Activated CD8-positive, alpha-beta memory T cell treated with anti-CD3 and anti-CD28 coated beads, Interleukin-2, amount 50 U/mL, for 1 hour (primary cell): Measurements from ENCODE around the gene PLD4.

ENCODE experiments used
- DNase-seq: peaks from one replicate; pipeline ENCODE4 v3.0.0-alpha.2; 2020; ENCODE audit errors: extremely low read depth

PLD4 gene

DNA sequence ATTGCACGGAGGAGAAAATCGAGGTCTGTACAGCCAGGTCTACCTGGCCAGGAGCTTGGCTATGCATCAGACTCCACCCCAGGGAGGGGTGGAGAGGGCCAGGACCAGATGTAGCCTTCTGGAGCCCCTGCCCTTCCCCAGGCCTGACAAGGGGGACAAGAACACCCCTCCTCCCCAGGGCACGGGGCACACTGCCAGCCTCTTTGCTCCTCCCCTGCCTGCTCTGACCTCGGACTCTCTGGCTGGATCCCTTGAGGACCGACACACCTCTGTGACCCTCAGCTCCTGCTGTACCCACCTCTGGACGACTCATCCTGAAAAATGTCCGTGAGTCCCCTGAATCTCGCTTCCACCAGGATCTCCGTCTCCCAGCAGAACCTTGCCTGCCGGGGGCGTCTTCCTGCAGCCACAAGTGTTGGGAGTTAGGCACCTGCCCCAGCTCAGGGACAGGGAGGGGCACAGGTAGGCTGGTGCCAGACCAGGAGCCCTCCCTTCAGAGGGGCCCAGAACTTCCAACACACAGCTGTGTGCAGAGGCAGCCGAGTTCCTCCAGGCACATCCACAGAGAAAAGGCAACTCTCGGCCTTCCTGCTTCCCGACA, 31.7 kb downstream of the PLD4 start:
- DNase-seq, result no peak

GRCh38 chr14:104957146-104958113, 32.8 kb downstream of the PLD4 start:
- no peak for DNase-seq

GRCh38 chr14:104964546-104964945, 39.9 kb downstream of the PLD4 start:
- no peak for DNase-seq

- DNase-seq, result no peak
Observed at GRCh38 chr14:104965561-104966231, 41.0 kb downstream of the PLD4 start.

DNA sequence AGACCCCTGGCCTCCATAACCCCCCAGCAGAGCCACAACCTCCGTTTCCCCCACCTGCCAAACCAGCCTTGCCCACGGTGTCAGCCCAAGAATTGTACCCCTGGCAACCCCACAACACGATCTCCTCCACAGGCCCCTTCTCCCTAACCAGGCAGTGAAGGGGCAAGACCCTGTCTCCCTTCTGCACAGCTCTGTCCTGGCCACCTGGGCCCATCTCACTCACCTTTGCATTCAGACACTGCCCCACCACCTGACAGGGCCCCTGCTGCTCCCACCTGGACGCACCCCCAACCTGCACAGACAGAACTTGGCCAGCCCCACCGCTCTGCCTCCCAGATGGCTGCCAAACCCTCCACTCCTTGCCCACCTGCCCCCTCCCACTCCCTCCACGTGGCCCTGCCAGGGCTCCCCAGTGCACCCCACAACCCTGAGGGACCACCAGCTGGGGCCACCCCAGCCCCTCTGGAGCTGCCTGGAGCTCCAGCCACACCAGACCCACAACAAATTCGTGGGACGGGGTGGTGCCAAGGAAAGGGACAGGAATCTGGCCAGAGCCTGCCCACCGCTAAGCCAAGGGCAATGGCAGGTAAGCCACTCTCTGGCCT, 41.7 kb downstream of the PLD4 start:
- DNase-seq, result no peak

DNA sequence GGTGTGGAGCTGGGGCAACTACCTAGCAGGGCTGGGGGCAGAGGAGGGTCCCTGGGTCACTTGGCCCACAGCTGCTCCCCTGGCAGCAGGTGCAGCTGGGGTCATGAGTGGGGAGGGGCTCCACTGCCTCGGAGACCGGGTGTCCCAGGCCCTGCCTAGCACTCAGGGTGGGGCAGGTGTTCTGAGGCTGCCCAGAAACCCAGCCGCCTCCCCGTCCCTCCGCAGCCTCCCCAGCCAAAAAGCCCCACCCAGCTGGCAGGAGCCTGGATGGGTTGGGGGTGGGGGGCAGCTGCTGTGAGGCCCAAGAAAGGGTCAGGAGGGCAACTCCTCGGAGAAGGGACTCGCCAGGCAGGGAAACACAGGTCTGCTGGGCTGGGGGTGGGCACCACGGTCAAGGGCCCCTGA, 42.3 kb downstream of the PLD4 start:
- no peak for DNase-seq

- DNase-seq, result no peak
Observed at GRCh38 chr14:104967386-104968152, 42.9 kb downstream of the PLD4 start.

GRCh38 chr14:104968153-104968527, 43.5 kb downstream of the PLD4 start:
- no peak for DNase-seq

GRCh38 chr14:104968541-104969401, 44.1 kb downstream of the PLD4 start:
- no peak for DNase-seq

DNA sequence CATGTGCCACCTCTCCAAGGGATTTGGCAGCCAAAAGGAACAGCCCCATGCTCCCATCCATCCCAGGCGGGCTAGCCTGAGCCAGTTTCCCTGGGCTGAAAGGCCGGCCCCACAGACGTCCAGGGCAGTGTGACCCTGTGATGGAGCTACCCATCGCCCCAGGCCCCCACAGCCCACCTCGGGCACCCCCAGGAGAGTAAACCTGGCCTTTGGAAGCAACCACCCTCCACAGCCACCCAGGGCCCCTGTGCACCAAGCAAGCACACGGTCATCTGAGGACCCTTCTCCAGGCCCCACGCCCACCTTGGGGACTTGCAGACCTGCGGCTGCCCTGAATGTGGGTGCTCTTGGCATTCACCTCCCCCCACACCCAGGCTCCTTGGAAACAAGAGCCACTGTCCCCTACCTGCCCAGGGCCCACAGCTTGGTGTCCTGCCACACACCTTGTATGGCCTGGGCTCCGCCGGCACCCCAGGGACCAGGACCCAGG, 45.1 kb downstream of the PLD4 start:
- no peak for DNase-seq

DNA sequence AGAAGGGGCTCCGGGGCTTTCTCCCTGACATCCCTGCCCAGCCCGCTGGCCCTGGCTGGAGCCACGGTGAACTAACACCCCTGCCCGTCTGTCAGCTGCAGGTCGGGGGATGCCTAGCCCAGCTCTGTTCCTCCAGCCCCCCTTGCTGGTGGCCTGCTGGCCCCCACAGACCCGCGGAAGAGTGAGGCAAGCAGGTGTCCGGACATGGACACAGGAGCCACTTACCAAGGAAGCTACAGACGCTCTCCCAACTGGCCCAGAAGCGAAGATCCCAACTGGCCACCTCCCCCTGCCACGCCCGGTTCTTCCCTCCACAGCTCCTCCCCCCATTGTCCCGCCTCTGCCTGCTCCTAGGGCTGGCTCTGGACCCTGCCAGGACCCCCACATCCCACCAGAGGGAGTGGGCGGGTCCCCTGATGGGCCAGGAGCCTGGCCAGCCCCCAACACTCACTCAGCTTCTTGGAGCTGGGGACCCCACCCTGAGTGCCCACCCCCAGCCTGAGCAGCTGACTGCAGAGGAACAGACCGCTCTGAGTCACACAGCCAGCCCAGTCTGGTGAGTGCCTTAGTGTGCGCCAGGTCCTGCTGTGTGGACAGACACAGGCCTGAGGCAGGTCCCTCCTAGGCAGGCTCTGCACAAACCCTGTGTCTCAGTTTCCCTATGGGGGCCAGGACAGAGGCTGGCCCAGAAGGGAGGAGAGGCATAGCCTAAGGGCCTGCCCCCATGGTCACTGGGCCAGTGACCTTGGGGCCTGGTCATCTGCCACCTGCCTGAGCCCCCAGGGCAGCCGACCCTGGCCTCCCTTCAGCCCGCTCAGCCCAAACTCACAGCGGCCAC, 45.8 kb downstream of the PLD4 start:
- DNase-seq, result no peak

- DNase-seq, result no peak
Observed at GRCh38 chr14:104971447-104972240, 47.0 kb downstream of the PLD4 start.

DNA sequence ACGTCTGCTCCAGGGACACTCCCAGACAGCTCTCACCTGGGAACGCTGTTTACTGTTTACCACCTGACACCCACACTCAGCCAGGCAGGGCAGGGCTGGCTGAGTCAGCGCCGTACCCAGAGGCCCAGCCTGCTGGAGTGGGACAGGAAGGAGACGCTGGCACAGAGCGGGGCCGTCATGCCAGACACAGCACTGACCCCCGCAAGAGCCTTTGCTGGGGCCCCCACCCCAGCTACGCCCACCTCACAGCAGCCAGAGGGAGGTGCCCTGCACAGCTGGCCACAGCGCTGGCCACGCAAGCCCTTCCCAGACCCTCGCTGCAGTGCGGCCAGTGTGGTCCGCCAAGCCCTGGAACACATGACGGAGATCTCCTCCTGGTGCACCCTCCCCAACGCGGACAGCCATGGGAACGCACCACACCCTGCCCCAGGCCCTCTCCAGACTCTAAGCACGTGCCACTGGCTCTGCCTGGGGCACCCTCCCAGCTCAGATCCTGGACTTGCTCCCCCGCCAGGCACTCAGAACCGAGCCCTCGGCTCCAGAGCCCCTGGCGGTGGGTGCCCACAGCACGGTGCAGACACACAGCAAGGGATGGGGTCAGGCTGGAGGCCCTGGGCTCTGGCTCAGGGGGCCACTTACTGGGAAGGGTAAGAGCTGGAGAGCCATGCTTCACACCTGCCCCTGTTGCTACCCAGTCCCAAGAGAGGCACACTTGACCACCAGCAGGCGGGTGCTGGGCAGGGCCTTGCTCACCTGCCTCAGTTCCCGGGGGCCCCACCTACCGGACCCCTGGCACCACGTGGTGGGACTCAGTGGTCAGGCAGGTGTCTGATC, 47.8 kb downstream of the PLD4 start:
- no peak for DNase-seq

DNA sequence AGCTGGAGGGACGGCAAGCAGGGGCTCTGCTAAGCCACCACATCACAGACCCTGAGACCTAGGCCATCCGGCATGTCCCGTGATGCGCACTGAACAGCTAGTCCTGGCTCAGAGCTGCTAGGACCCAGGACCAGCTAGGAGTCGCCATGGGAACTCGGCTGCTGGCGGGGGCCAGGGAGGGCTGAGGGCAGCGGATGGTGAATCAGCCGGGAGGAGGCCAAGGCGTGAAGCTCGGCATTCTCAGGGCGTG, 48.4 kb downstream of the PLD4 start:
- no peak for DNase-seq

GRCh38 chr14:104973385-104974145, 48.9 kb downstream of the PLD4 start:
- DNase-seq, result no peak

DNA sequence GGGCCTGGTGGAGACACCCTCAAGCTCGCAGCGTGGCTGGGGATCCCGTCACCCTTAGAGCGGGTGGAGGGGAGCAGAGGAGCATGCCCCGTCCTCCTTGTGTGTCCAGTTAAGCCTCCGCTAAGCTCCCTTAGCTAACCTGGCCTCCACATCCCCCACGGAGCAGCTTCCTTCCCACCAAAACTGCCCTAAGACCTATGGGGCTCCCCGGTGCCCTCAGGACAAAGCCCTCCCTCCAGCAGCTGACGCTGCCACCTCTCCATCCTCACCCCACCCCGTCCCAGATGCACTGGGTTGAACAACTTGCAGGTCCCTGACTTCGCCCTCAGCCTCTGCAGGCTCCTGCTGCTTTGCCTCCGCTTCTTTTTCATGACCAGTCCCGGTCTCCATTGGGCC, 49.5 kb downstream of the PLD4 start:
- DNase-seq, result no peak

DNA sequence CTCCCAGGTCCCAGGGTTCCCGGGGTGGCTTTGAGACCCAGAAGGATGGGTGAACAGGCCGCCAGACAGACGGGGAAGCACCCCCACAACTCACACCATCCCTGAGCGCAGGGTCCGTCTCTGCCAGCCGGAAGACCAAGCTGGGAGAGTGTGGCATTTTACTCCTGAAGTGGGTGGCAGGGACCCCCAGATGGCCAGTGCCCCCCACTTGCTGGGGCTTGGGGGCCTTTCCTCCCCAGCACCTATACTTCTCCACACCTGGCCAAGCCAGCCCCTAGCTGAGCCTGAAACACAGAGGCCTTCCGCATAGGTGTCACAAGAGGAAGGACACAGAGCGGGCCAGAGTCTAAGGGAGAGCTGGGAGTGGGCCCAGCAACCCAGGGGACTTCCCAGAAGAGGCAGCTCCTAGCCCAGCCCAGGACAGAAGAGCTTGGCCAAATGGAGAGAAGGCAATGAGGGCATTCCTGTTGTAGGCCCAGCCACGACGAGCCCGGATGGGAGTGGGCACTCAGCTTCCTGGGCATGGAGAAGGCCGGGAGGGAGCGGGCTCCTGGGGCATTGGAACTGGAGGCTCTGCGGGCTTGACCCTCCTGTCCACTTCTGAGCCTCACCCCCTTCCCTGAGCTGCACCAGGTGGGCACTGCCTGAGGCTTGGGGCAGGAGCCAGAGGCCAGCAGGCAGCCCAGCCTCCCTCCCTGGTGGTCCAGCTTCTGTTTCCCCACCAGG, 50.1 kb downstream of the PLD4 start:
- no peak for DNase-seq
